HG02571 (cell line): ENCODE results near the gene TLCD3B.
A peak's percentile ranks its signal among the peaks of the same experiment; 100 is the strongest.

Experiments used
- ATAC-seq: cut with Tn5 transposase; IDR thresholded peaks from one replicate; pipeline ENCODE4 v1.9.1; 2021; ENCODE audit warnings: mild to moderate bottlenecking, moderate library complexity; ENCODE audit not compliant: unreplicated experiment

TLCD3B gene

GRCh38 chr16:30006659-30007377 is 24.3 kb downstream of the TLCD3B start:
- no peak for ATAC-seq

- no peak for ATAC-seq
Observed at GRCh38 chr16:30006095-30006473, 25.0 kb downstream of the TLCD3B start.

GRCh38 chr16:30005341-30006094 is 25.6 kb downstream of the TLCD3B start:
- no peak for ATAC-seq

GRCh38 chr16:30004811-30005242 is 26.2 kb downstream of the TLCD3B start:
- ATAC-seq: no peak

GRCh38 chr16:30004424-30004776 is 26.7 kb downstream of the TLCD3B start:
- ATAC-seq: no peak

- no peak for ATAC-seq
Observed at GRCh38 chr16:30003670-30004423, 27.2 kb downstream of the TLCD3B start.

GRCh38 chr16:30002614-30003346 is 28.3 kb downstream of the TLCD3B start:
- ATAC-seq: no peak

GRCh38 chr16:30000735-30001631 is 30.1 kb downstream of the TLCD3B start:
- no peak for ATAC-seq

GRCh38 chr16:29999605-30000004 is 31.5 kb downstream of the TLCD3B start:
- no peak for ATAC-seq

GRCh38 chr16:29996766-29997250 is 34.3 kb downstream of the TLCD3B start:
- no peak for ATAC-seq

GRCh38 chr16:29995911-29996765 is 34.9 kb downstream of the TLCD3B start, which contains the start of gene INO80E:
TSS of gene INO80E (plus strand) at chr16:29996241. CDS start at chr16:29996311, 70 bp downstream.
- ATAC-seq: peak; percentile 85

- ATAC-seq: peak; percentile 47
Observed at GRCh38 chr16:29995324-29995910, 35.7 kb downstream of the TLCD3B start, which contains the start of gene HIRIP3. TSS of gene HIRIP3 (minus strand) at chr16:29995617. CDS start at chr16:29995605, 12 bp downstream.

GRCh38 chr16:29994600-29995323 is 36.3 kb downstream of the TLCD3B start:
- peak; percentile 17 for ATAC-seq

- no peak for ATAC-seq
Observed at GRCh38 chr16:29993903-29994599, 37.0 kb downstream of the TLCD3B start.

- no peak for ATAC-seq
Observed at GRCh38 chr16:29993191-29993902, 37.7 kb downstream of the TLCD3B start.

- ATAC-seq: no peak
Observed at GRCh38 chr16:29992344-29992967, 38.6 kb downstream of the TLCD3B start.
